Endothelial cell of umbilical vein (primary cell): ENCODE measurements around the gene TMEM170A. TPM values are rescaled to one million over a fixed set of nuclear protein-coding genes. Genes with fewer than 3 reads are reported as not detected.

Source experiments
- BruUV-seq: library from RNA; stranded (reverse); fragments of 400-500 nt; replicated peaks from 2 replicates; lab custom pipeline; 2021; lab: Mats Ljungman, UMichigan
- CTCF ChIA-PET: fragments of 300-600, 350-600 bp; sonication (Branson Sonifier 250); formaldehyde crosslinking; loops from one replicate; lab custom pipeline; 2021; ENCODE audit warnings: antibody characterized with exemption, inconsistent platforms; lab: Charles Lee
- POLR2A ChIA-PET: fragments of 300-600, 350-600 bp; sonication (Branson Sonifier 250); formaldehyde crosslinking; loops from one replicate; lab custom pipeline; 2021; ENCODE audit warnings: antibody characterized with exemption, inconsistent platforms; lab: Charles Lee
- DNase-seq: peaks from one replicate; pipeline ENCODE4 v3.0.0-alpha.2; 2011; ENCODE audit warnings: low read depth, low spot score
- FAIRE-seq: peaks from 2 replicates; lab custom pipeline; 2011; peaks lifted over from hg19 to GRCh38; lab: Jason Lieb, UNC
- H2AFZ ChIP-seq: 2 replicates; pipeline ENCODE4 v1.6.0; 2012; ENCODE audit warnings: low read depth, low read length, control low read depth, inconsistent platforms
- H3K27ac ChIP-seq: 2 replicates; pipeline ENCODE4 v1.5.1; 2011; ENCODE audit warnings: low read depth, mild to moderate bottlenecking, control low read depth, low read length, moderate library complexity; ENCODE audit not compliant: insufficient read depth
- H3K27me3 ChIP-seq, 2 experiments: 2 replicates each; pipeline versions ENCODE4 v1.6.0 to v1.6.1; 2011; ENCODE audit warnings: low read length in 2 of 2, mixed read lengths in 1 of 2; ENCODE audit not compliant: control insufficient read depth in 2 of 2, insufficient read depth in 2 of 2
- H3K36me3 ChIP-seq, 2 experiments: 2 replicates in 1 of 2; 3 replicates in 1 of 2; pipeline ENCODE4 v1.5.1; 2011; ENCODE audit warnings: low read length in 2 of 2, mild to moderate bottlenecking in 1 of 2, moderate library complexity in 1 of 2; ENCODE audit not compliant: control insufficient read depth in 2 of 2, insufficient read depth in 2 of 2; ENCODE audit errors: extremely low read depth in 1 of 2
- H3K4me1 ChIP-seq: 3 replicates; pipeline ENCODE4 v1.5.1; 2011; ENCODE audit warnings: mild to moderate bottlenecking, low read length; ENCODE audit not compliant: control insufficient read depth, insufficient read depth; ENCODE audit errors: extremely low read depth
- H3K4me2 ChIP-seq: 2 replicates; pipeline ENCODE4 v1.6.1; 2011; ENCODE audit warnings: low read length, control low read depth, mixed read lengths; ENCODE audit not compliant: insufficient read depth
- H3K4me3 ChIP-seq, 3 experiments: fragments of 200-600 bp in 1 of 3; sonication (generic), shearing (Covaris generic) in 1 of 3; replicated peaks in 1 of 3; 2 replicates each; pipeline ENCODE4 v1.5.1; 2011 to 2016; ENCODE audit warnings: control low read depth in 3 of 3, low read length in 3 of 3, mild to moderate bottlenecking in 2 of 3, inconsistent platforms in 1 of 3, low read depth in 1 of 3, moderate library complexity in 1 of 3; ENCODE audit not compliant: insufficient read depth in 1 of 3
- H3K79me2 ChIP-seq: 2 replicates; pipeline ENCODE4 v1.6.0; 2012; ENCODE audit warnings: low read length, inconsistent platforms; ENCODE audit not compliant: control insufficient read depth, insufficient read depth
- H3K9ac ChIP-seq: replicated peaks from 2 replicates; pipeline ENCODE3; 2011; ENCODE audit warnings: low read length, control low read depth; ENCODE audit not compliant: insufficient read depth; ENCODE audit errors: extremely low read depth
- H3K9me1 ChIP-seq: replicated peaks from 3 replicates; pipeline ENCODE4 v1.6.0; 2011; ENCODE audit warnings: mild to moderate bottlenecking, low read length; ENCODE audit not compliant: control insufficient read depth, insufficient read depth; ENCODE audit errors: extremely low read depth
- H3K9me3 ChIP-seq: replicated peaks from 2 replicates; pipeline ENCODE4 v1.5.1; 2012; ENCODE audit warnings: low read length, inconsistent platforms; ENCODE audit not compliant: control insufficient read depth, insufficient read depth
- H4K20me1 ChIP-seq: replicated peaks from 2 replicates; pipeline ENCODE3; 2011; ENCODE audit warnings: mild to moderate bottlenecking, low read length; ENCODE audit not compliant: control insufficient read depth, insufficient read depth; ENCODE audit errors: extremely low read depth
- CTCF ChIP-seq, 2 donors: IDR thresholded peaks; 1 replicate in 1 of 2; 2 replicates in 1 of 2; pipeline ENCODE4 v1.5.1; 2011; ENCODE audit warnings: low read length in 2 of 2, mild to moderate bottlenecking in 2 of 2, moderate library complexity in 2 of 2, control low read depth in 1 of 2, inconsistent platforms in 1 of 2, low read depth in 1 of 2; ENCODE audit not compliant: insufficient read depth in 1 of 2; ENCODE audit errors: extremely low read depth in 1 of 2
- EZH2 ChIP-seq: IDR thresholded peaks from 2 replicates; pipeline ENCODE4 v1.6.1; 2012; ENCODE audit warnings: borderline replicate concordance, low read depth, mild to moderate bottlenecking, moderate library complexity, low read length, inconsistent platforms; ENCODE audit not compliant: severe bottlenecking
- FOS ChIP-seq: IDR thresholded peaks from 2 replicates; pipeline ENCODE4 v1.6.1; 2011; ENCODE audit warnings: mild to moderate bottlenecking, low read length, moderate library complexity, borderline replicate concordance; ENCODE audit not compliant: insufficient read depth
- GATA2 ChIP-seq: IDR thresholded peaks from 2 replicates; pipeline ENCODE4 v1.7.0; 2011; ENCODE audit warnings: low read depth, mild to moderate bottlenecking, moderate library complexity, mixed read lengths, low read length; ENCODE audit not compliant: insufficient read length, insufficient read depth
- JUN ChIP-seq: IDR thresholded peaks from 2 replicates; pipeline ENCODE4 v1.6.1; 2011; ENCODE audit warnings: borderline replicate concordance, low read depth; ENCODE audit not compliant: insufficient read length, insufficient read depth
- MAX ChIP-seq: IDR thresholded peaks from 2 replicates; pipeline ENCODE4 v1.6.1; 2011; ENCODE audit not compliant: insufficient read depth, insufficient read length
- MYC ChIP-seq: IDR thresholded peaks from one replicate; pipeline ENCODE4 v1.6.1; 2011; ENCODE audit warnings: mild to moderate bottlenecking, low read depth, low read length
- POLR2A ChIP-seq: IDR thresholded peaks from 2 replicates; pipeline ENCODE4 v1.6.1; 2012; ENCODE audit warnings: low read depth, mild to moderate bottlenecking, control low read depth, low read length
- POLR2AphosphoS5 ChIP-seq: IDR thresholded peaks from 2 replicates; pipeline ENCODE4 v1.6.1; 2012; ENCODE audit warnings: low read depth, mild to moderate bottlenecking, control low read depth, low read length, moderate library complexity; ENCODE audit not compliant: insufficient read depth
- dilution Hi-C: fragments of 300-500 bp; cut with MboI; formaldehyde crosslinking; loops from one replicate; pipeline ENCODE4 v1.15.0; 2019; ENCODE audit warnings: low sequenced_read_pairs; ENCODE audit not compliant: extremely low pct_ligation_motif_present
- intact Hi-C: fragments of 100-400 bp; cut with micrococcal nuclease; formaldehyde crosslinking; loops from one replicate; pipeline ENCODE4 v1.10.0; 2022
- polyA plus RNA-seq, 4 experiments: library from polyadenylated mRNA; depleted of rRNA in 3 of 4; stranded (reverse) in 3 of 4; unstranded in 1 of 4; fragments of >200 nt; gene quantifications; 2 replicates each; pipeline versions ENCODE4 v1.2.1 to v1.2.3, GENCODE V29; 2011 to 2012; ENCODE audit warnings: missing spikeins in 1 of 4
- total RNA-seq: library from RNA; stranded (reverse); gene quantifications from 2 replicates; pipeline ENCODE4 v1.2.3, GENCODE V29; 2021

The TMEM170A gene
- total and polyA plus RNA-seq, 2 donors (not counting 3 experiments of a cell fraction or from before 2014, with no cell fraction given) = 12.9 to 22.2 TPM

- no TSS peak for BruUV-seq
- ChIA-PET POLR2A (no interaction called here), CTCF (interaction anchor here (3.4 kb wide), 1 partner anchor 11 kb away, joined by 16 read pairs; no protein-coding TSS in a partner anchor)
- H3K4me3 ChIP-seq = no peak overlapping the region
- H3K27me3 ChIP-seq = no peaks in the 10 kb centered on the region
- no peak for FAIRE-seq
- dilution Hi-C loops (no loop called here), intact Hi-C loops (no loop called here)
- TF ChIP-seq POLR2A = no peak
- no peak for TF ChIP-seq FOS
- no peak for TF ChIP-seq POLR2AphosphoS5
- TF ChIP-seq MYC = no peak
- TF ChIP-seq CTCF (IDR thresholded peaks at IDR 0.05; ENCODE audit: extremely low read depth in 1 of 2, insufficient read depth in 1 of 2, low read depth in 1 of 2, low read length in 2 of 2) = no peak
- TF ChIP-seq EZH2 = no peak
- TF ChIP-seq JUN = no peak
- TF ChIP-seq GATA2 = no peak
- no peak for TF ChIP-seq MAX
- H3K36me3 ChIP-seq = no peaks in the 10 kb centered on the region
- H3K9ac ChIP-seq = no peak overlapping the region
- H3K79me2 ChIP-seq = no peaks in the 10 kb centered on the region
- peaks cover 6% of the 10 kb centered on the region for H3K4me1 ChIP-seq
- no peaks in the 10 kb centered on the region for H3K9me3 ChIP-seq
- H2AFZ ChIP-seq = no peak overlapping the region
- H4K20me1 ChIP-seq = no peaks in the 10 kb centered on the region
- DNase-seq = no peak
- H3K27ac ChIP-seq = no peak overlapping the region
- H3K4me2 ChIP-seq = no peak overlapping the region
- no peaks in the 10 kb centered on the region for H3K9me1 ChIP-seq
These were observed 42.1 kb upstream of the TMEM170A start for GRCh38 chr16:75506574-75506973.
